ENCODE results near the gene ACCSL. TPM values are rescaled to one million over a fixed set of nuclear protein-coding genes. Genes with fewer than 3 reads are reported as not detected.

ACCSL gene
- total RNA-seq, 1 donor from 2014 or later: not detected

- Histone ChIP-seq H3K27ac (no peak overlapping the region), H3K4me1 (no peaks in the 10 kb centered on the region), H3K4me3 (no peak overlapping the region), H3K36me3 (no peaks in the 10 kb centered on the region), H3K9me3 (no peaks in the 10 kb centered on the region), H3K27me3 (no peaks in the 10 kb centered on the region)
- DNase-seq (ENCODE audit: extremely low spot score in 2 of 2): peak in 1 of 2 donors; percentile 8
- intact Hi-C loops (cut with DNase I): no loop called here
- TF ChIP-seq POLR2AphosphoS5 (IDR thresholded peaks at IDR 0.05; ENCODE audit: insufficient read depth in 1 of 2, low read depth in 1 of 2): no peak
These were observed 1.6 kb upstream of the ACCSL start for GRCh38 chr11:44046182-44046581.

- no peaks in the 10 kb centered on the region for H3K27me3 ChIP-seq
- H3K36me3 ChIP-seq: no peaks in the 10 kb centered on the region
- no peaks in the 10 kb centered on the region for H3K4me1 ChIP-seq
- no peaks in the 10 kb centered on the region for H3K9me3 ChIP-seq
- peak in 1 of 2 donors; percentile 14 for DNase-seq (ENCODE audit: extremely low spot score in 2 of 2)
- TF ChIP-seq POLR2AphosphoS5 (IDR thresholded peaks at IDR 0.05; ENCODE audit: insufficient read depth in 1 of 2, low read depth in 1 of 2) (no peak), POLR2A (IDR thresholded peaks at IDR 0.05) (no peak)
- TF ChIP-seq, protein P1, sequence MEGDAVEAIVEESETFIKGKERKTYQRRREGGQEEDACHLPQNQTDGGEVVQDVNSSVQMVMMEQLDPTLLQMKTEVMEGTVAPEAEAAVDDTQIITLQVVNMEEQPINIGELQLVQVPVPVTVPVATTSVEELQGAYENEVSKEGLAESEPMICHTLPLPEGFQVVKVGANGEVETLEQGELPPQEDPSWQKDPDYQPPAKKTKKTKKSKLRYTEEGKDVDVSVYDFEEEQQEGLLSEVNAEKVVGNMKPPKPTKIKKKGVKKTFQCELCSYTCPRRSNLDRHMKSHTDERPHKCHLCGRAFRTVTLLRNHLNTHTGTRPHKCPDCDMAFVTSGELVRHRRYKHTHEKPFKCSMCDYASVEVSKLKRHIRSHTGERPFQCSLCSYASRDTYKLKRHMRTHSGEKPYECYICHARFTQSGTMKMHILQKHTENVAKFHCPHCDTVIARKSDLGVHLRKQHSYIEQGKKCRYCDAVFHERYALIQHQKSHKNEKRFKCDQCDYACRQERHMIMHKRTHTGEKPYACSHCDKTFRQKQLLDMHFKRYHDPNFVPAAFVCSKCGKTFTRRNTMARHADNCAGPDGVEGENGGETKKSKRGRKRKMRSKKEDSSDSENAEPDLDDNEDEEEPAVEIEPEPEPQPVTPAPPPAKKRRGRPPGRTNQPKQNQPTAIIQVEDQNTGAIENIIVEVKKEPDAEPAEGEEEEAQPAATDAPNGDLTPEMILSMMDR (IDR thresholded peaks at IDR 0.05): no peak
- H3K27ac ChIP-seq: no peak overlapping the region
- intact Hi-C loops (cut with DNase I): loop anchor here (1.0 kb wide), 1 partner anchor 45 kb away; no protein-coding TSS in a partner anchor
- H3K4me3 ChIP-seq: no peak overlapping the region
These were observed 483 bp upstream of the ACCSL start for GRCh38 chr11:44047298-44047697.

GRCh38 chr11:44049832-44050231 is 2.1 kb downstream of the ACCSL start:
- intact Hi-C loops (cut with DNase I): no loop called here
- Histone ChIP-seq H3K36me3 (no peaks in the 10 kb centered on the region), H3K27me3 (no peaks in the 10 kb centered on the region), H3K4me3 (no peak overlapping the region), H3K9me3 (no peaks in the 10 kb centered on the region), H3K4me1 (no peaks in the 10 kb centered on the region), H3K27ac (no peak overlapping the region)
- TF ChIP-seq POLR2AphosphoS5 (IDR thresholded peaks at IDR 0.05; ENCODE audit: insufficient read depth in 1 of 2, low read depth in 1 of 2): no peak
- TF ChIP-seq, protein P1 (IDR thresholded peaks at IDR 0.05): no peak
- no peak for TF ChIP-seq POLR2A (IDR thresholded peaks at IDR 0.05)
- DNase-seq (ENCODE audit: extremely low spot score in 2 of 2): peak in 1 of 2 donors; percentile 44

GRCh38 chr11:44051171-44051570 is 3.4 kb downstream of the ACCSL start:
- Histone ChIP-seq H3K4me3 (no peak overlapping the region), H3K4me1 (no peaks in the 10 kb centered on the region), H3K36me3 (no peaks in the 10 kb centered on the region), H3K9me3 (no peaks in the 10 kb centered on the region), H3K27me3 (no peaks in the 10 kb centered on the region), H3K27ac (no peak overlapping the region)
- intact Hi-C loops (cut with DNase I): no loop called here
- DNase-seq (ENCODE audit: extremely low spot score in 2 of 2): peak in 1 of 2 donors; percentile 74
- TF ChIP-seq, protein P1 (IDR thresholded peaks at IDR 0.05): no peak
- no peak for TF ChIP-seq POLR2AphosphoS5 (IDR thresholded peaks at IDR 0.05; ENCODE audit: insufficient read depth in 1 of 2, low read depth in 1 of 2)
- no peak for TF ChIP-seq POLR2A (IDR thresholded peaks at IDR 0.05)

DNA sequence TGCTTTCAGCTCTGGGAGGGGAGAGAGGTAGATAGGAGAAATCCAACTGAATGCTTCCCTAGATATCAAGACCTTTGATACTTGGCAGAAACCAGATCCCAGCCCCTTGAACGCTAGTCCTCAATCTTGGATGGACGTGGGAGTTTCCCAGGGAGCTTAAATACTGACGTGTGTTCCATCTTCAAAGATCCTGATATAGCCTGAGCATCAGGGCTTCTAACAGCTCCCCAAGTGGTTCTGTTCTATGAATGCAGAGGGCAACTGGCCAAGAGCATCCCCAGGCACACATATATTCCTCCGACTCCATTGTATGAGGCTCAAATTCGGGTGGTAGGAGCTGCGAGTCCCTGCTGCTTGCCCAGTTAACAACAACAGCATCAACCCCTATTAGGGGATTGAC is 9.6 kb downstream of the ACCSL start:
- no peaks in the 10 kb centered on the region for H3K9me3 ChIP-seq
- H3K27ac ChIP-seq: no peak overlapping the region
- no peak for DNase-seq (ENCODE audit: extremely low spot score in 2 of 2)
- no peaks in the 10 kb centered on the region for H3K36me3 ChIP-seq
- intact Hi-C loops (cut with DNase I): no loop called here
- no peaks in the 10 kb centered on the region for H3K27me3 ChIP-seq
- H3K4me3 ChIP-seq: no peak overlapping the region
- no peak for TF ChIP-seq POLR2AphosphoS5 (IDR thresholded peaks at IDR 0.05; ENCODE audit: insufficient read depth in 1 of 2, low read depth in 1 of 2)
- TF ChIP-seq, protein P1 (IDR thresholded peaks at IDR 0.05): no peak
- TF ChIP-seq POLR2A (IDR thresholded peaks at IDR 0.05): no peak
- no peaks in the 10 kb centered on the region for H3K4me1 ChIP-seq
